Measurements from ENCODE around the gene ZNF182. TPM values are rescaled to one million over a fixed set of nuclear protein-coding genes. Genes with fewer than 3 reads are reported as not detected.
"Not testable (repeated sequence)": the region's sequence is repeated elsewhere in the genome, so short reads cannot be mapped to it uniquely, and the experiment has no call there.

Gene ZNF182
- total and polyA plus RNA-seq, 2 of the 13 experiments (the other 11 are each of a cell fraction or from before 2014, with no cell fraction given), result 2.1 to 4.5 TPM

DNA sequence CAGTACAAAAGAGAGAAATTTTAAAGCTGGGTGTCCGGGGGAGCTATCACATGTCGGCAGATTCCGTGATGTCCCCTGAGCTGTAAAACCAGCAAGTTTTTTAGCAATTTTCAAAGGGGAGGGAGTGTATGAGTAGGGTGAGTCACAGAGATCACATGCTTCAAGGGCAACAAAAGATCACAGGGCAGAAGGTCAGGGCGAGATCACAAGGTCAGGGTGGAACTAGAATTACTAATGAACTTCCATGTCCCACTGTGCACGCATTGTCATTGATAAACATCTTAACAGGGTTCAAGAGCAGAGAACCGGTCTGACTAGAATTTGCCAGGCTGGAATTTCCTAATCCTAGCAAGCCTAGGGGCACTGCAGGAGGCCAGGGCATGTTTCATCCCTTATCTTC is 42.0 kb downstream of the ZNF182 start:
- intact Hi-C loops (cut with micrococcal nuclease; ENCODE audit: unreplicated experiment); ATAC-seq; H3K4me1 ChIP-seq (ENCODE audit: insufficient read depth, low read length); H2AFZ ChIP-seq (ENCODE audit: low read length); H3K9me3 ChIP-seq (ENCODE audit: low read length); H3K79me2 ChIP-seq (ENCODE audit: insufficient read depth, low read length); H3K27me3 ChIP-seq (ENCODE audit: control insufficient read depth in 1 of 2, insufficient read depth in 2 of 2, low read length in 2 of 2); H3K9ac ChIP-seq (ENCODE audit: insufficient read depth, low read depth, low read length); H4K20me1 ChIP-seq (ENCODE audit: insufficient read depth, low read length); H3K36me3 ChIP-seq (replicated peaks in 1 of 2; ENCODE audit: control insufficient read depth in 1 of 2, insufficient read depth in 2 of 2, low read length in 2 of 2); FAIRE-seq; H3K27ac ChIP-seq (ENCODE audit: extremely low read length, insufficient read depth, low read length); H3K4me2 ChIP-seq (ENCODE audit: low read depth, low read length); BruUV-seq (replicated peaks); POLR2A ChIA-PET; H3K4me3 ChIP-seq (replicated peaks in 1 of 3; ENCODE audit: insufficient read depth in 1 of 3, low read depth in 2 of 3, low read length in 3 of 3); TF ChIP-seq SOX6 (IDR thresholded peaks at IDR 0.05): not testable (repeated sequence)
- WGBS (ENCODE audit: low lambda C conversion rate), result 18% methylated on average over 3 of the region's 6 CpGs
- in situ Hi-C loops (cut with HindIII; ENCODE audit: extremely low pct_ligation_motif_present, low pct_unique_long_range_greater_than_20kb), result loop anchor here (10.0 kb wide), 1 partner anchor 63 kb away; no protein-coding TSS in a partner anchor
- CTCF ChIA-PET (ENCODE audit: low intra/inter-chr PET ratio, low total read pairs), result interaction anchor here (4.0 kb wide), 1 partner anchor 64 kb away, joined by 30 read pairs; no protein-coding TSS in a partner anchor
- DNase-seq (ENCODE audit: low spot score), result peak; percentile 32
- TF ChIP-seq NR2F6 (IDR thresholded peaks at IDR 0.05) (peak; percentile 71), NR2F6 (CRISPR knock-in tag; IDR thresholded peaks at IDR 0.05) (peak; percentile 54), TCF7 (IDR thresholded peaks at IDR 0.05; ENCODE audit: low read depth) (0 out of 2 replicates have a peak, but pooled peaks have one; percentile 23), NCOR1 (IDR thresholded peaks at IDR 0.05; ENCODE audit: borderline replicate concordance, low read length) (peak; percentile 21; the same call in 1 of the 2 replicates), NR2F1 (CRISPR knock-in tag; IDR thresholded peaks at IDR 0.05) (peak; percentile 36 to 79; a peak in 3 of 4 replicates), NR2F2 (IDR thresholded peaks at IDR 0.05; ENCODE audit: borderline replicate concordance, low read depth) (peak; percentile 51), RARA (CRISPR knock-in tag; IDR thresholded peaks at IDR 0.05) (peak; percentile 65), FOSL2 (CRISPR knock-in tag; IDR thresholded peaks at IDR 0.05) (peak; percentile 69), ESRRA (CRISPR knock-in tag; IDR thresholded peaks at IDR 0.05; ENCODE audit: low read depth) (peak; percentile 36; the same call in 1 of the 2 replicates), SAP130 (CRISPR knock-in tag; IDR thresholded peaks at IDR 0.05; ENCODE audit: low read depth) (0 out of 2 replicates have a peak, but pooled peaks have one; percentile 9), SOX6 (CRISPR knock-in tag; IDR thresholded peaks at IDR 0.05) (0 out of 2 replicates have a peak, but pooled peaks have one; percentile 25), SALL1 (CRISPR knock-in tag; IDR thresholded peaks at IDR 0.05) (0 out of 2 replicates have a peak, but pooled peaks have one; percentile 16), PATZ1 (CRISPR knock-in tag; IDR thresholded peaks at IDR 0.05) (0 out of 2 replicates have a peak, but pooled peaks have one; percentile 19)
- TF ChIP-seq, protein P1, sequence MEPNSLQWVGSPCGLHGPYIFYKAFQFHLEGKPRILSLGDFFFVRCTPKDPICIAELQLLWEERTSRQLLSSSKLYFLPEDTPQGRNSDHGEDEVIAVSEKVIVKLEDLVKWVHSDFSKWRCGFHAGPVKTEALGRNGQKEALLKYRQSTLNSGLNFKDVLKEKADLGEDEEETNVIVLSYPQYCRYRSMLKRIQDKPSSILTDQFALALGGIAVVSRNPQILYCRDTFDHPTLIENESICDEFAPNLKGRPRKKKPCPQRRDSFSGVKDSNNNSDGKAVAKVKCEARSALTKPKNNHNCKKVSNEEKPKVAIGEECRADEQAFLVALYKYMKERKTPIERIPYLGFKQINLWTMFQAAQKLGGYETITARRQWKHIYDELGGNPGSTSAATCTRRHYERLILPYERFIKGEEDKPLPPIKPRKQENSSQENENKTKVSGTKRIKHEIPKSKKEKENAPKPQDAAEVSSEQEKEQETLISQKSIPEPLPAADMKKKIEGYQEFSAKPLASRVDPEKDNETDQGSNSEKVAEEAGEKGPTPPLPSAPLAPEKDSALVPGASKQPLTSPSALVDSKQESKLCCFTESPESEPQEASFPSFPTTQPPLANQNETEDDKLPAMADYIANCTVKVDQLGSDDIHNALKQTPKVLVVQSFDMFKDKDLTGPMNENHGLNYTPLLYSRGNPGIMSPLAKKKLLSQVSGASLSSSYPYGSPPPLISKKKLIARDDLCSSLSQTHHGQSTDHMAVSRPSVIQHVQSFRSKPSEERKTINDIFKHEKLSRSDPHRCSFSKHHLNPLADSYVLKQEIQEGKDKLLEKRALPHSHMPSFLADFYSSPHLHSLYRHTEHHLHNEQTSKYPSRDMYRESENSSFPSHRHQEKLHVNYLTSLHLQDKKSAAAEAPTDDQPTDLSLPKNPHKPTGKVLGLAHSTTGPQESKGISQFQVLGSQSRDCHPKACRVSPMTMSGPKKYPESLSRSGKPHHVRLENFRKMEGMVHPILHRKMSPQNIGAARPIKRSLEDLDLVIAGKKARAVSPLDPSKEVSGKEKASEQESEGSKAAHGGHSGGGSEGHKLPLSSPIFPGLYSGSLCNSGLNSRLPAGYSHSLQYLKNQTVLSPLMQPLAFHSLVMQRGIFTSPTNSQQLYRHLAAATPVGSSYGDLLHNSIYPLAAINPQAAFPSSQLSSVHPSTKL (CRISPR knock-in tag; IDR thresholded peaks at IDR 0.05), result 0 out of 2 replicates have a peak, but pooled peaks have one; percentile 14
- TF ChIP-seq, protein P2, sequence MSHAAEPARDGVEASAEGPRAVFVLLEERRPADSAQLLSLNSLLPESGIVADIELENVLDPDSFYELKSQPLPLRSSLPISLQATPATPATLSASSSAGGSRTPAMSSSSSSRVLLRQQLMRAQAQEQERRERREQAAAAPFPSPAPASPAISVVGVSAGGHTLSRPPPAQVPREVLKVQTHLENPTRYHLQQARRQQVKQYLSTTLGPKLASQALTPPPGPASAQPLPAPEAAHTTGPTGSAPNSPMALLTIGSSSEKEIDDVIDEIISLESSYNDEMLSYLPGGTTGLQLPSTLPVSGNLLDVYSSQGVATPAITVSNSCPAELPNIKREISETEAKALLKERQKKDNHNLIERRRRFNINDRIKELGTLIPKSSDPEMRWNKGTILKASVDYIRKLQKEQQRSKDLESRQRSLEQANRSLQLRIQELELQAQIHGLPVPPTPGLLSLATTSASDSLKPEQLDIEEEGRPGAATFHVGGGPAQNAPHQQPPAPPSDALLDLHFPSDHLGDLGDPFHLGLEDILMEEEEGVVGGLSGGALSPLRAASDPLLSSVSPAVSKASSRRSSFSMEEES (CRISPR knock-in tag; IDR thresholded peaks at IDR 0.05), result peak; percentile 55; the same call in 1 of the 2 replicates
